Smooth muscle cell of the umbilical artery (primary cell): ENCODE measurements around the gene PCDHGA6. TPM values are rescaled to one million over a fixed set of nuclear protein-coding genes. Genes with fewer than 3 reads are reported as not detected.

Experiments
- total RNA-seq: library from RNA; depleted of rRNA; stranded (reverse); fragments of >200 nt; gene quantifications from 2 replicates; pipeline ENCODE4 v1.2.3, GENCODE V29; 2014

Gene PCDHGA6
- total RNA-seq, 1 donor from 2014 or later: 3.2 TPM

DNA sequence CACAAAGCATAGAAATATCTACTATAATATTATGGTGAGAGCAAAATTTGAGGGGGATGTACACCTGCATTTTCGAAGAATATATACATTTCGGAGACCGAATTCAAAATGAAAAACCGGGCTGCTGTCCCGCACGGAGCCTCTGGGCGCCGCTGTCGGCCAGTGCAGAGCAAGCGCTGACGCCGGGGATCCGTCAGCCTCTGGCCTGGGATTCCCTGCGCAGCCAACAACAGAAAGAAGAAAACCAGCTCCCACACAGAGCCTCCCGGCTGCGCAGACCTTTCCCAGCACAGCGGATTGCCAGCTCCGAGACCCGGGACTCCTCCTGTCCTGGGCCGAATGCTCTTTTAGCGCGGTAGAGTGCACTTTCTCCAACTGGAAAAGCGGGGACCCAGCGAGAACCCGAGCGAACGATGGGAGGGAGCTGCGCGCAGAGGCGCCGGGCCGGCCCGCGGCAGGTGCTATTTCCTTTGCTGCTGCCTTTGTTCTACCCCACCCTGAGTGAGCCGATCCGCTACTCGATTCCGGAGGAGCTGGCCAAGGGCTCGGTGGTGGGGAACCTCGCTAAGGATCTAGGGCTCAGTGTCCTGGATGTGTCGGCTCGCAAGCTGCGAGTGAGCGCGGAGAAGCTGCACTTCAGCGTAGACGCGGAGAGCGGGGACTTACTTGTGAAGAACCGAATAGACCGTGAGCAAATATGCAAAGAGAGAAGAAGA is 34.3 kb downstream of the PCDHGA6 start, which contains the start of gene PCDHGB6:
PCDHGB6 (plus strand) TSS at position 232 of the 716 bp plus-strand sequence; CDS start at position 414, 182 bp downstream.

DNA sequence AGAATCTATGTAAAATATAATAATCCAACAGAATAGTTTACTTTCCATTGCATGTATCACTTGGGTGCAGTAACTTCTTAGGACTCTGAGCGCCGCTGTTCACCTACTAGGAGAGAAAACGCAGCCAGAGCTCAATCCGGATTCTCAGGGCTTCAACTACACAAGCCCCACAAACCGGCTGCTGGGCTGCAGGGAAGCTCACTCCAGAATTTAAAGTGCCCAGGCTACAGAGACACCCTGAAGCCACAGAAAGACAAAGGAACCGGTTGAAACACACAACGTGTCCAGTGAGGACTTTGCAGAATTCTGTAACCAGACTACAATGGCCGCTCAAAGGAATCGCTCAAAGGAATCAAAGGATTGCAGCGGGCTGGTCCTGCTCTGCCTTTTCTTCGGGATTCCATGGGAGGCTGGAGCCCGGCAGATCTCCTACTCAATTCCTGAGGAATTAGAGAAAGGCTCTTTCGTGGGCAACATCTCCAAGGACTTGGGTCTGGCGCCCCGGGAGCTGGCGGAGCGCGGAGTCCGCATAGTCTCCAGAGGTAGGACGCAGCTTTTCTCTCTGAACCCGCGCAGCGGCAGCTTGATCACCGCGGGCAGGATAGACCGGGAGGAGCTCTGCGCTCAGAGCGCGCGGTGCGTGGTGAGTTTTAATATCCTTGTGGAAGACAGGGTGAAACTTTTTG is 39.3 kb downstream of the PCDHGA6 start, which contains the start of gene PCDHGA10:
PCDHGA10 (plus strand) TSS at position 134 of the 686 bp plus-strand sequence; CDS start at position 323, 189 bp downstream.

DNA sequence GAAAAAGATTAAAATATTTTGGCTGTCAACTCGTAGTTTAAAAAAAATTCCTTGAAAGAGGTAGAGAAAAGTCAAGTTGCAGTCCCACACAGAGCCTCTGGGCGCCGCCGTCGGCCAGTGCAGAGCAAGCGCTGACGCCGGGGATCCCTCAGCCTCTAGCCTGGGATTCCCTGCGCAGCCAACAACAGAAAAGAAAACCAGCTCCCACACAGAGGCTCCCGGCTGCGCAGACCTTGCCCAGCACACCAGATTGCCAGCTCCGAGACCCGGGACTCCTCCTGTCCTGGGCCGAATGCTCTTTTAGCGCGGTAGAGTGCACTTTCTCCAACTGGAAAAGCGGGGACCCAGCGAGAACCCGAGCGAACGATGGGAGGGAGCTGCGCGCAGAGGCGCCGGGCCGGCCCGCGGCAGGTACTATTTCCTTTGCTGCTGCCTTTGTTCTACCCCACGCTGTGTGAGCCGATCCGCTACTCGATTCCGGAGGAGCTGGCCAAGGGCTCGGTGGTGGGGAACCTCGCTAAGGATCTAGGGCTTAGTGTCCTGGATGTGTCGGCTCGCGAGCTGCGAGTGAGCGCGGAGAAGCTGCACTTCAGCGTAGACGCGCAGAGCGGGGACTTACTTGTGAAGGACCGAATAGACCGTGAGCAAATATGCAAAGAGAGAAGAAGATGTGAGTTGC is 43.9 kb downstream of the PCDHGA6 start, which contains the start of gene PCDHGB7:
PCDHGB7 (plus strand) TSS at position 184 of the 679 bp plus-strand sequence; CDS start at position 367, 183 bp downstream.

DNA sequence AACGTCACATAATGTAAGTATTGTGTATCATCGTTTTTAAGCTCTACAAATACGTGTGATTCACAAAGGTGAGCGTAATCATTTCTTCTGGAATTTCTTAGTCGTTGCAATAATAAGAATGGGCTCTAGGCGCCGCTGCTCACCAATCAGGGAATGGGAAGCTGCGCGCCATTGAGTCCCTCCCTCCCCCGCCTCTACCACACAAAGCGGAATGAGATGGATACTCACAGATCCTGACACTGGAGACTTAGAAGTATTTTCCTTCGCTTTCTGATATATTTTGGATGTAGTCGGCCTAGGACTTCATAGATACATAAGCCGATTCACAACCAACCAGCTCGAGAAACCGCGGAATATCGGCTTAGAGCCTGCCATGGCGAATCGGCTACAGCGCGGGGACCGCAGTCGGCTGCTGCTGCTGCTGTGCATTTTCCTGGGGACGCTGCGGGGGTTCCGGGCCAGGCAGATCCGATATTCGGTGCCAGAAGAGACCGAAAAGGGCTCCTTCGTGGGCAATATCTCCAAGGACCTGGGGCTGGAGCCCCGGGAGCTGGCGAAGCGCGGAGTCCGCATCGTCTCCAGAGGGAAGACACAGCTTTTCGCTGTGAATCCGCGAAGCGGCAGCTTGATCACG is 47.3 kb downstream of the PCDHGA6 start, which contains the start of gene PCDHGA11:
PCDHGA11 (plus strand) TSS at position 197 of the 634 bp plus-strand sequence; CDS start at position 374, 177 bp downstream.

Other genes with a start within 250 kb of the PCDHGA6 start
- gene PCDHB5, start 238.7 kb upstream of the PCDHGA6 start, total RNA-seq: 0.60 and 1.8 TPM in 2 replicates
- gene PCDHB6, start 223.8 kb upstream of the PCDHGA6 start, total RNA-seq: 0.14 and 0.30 TPM in 2 replicates
- gene PCDHB7, start 201.2 kb upstream of the PCDHGA6 start, total RNA-seq: 0.18 and 0.89 TPM in 2 replicates
- gene PCDHB8, start 196.1 kb upstream of the PCDHGA6 start, total RNA-seq: 0.05 and 0.89 TPM in 2 replicates
- gene PCDHB16, start 191.5 kb upstream of the PCDHGA6 start, total RNA-seq: 0.09 and 0.30 TPM in 2 replicates
- 0.18 and 0.30 TPM in 2 replicates for gene PCDHB9, start 186.7 kb upstream of the PCDHGA6 start, total RNA-seq
- gene PCDHB10, start 181.5 kb upstream of the PCDHGA6 start, total RNA-seq: 0.42 and 0.59 TPM in 2 replicates
- gene PCDHB11, start 174.3 kb upstream of the PCDHGA6 start, total RNA-seq: 0.05 and 0.30 TPM in 2 replicates
- 0.05 and 0.30 TPM in 2 replicates for gene PCDHB12, start 165.2 kb upstream of the PCDHGA6 start, total RNA-seq
- 0.28 and 0.89 TPM in 2 replicates for gene PCDHB13, start 160.0 kb upstream of the PCDHGA6 start, total RNA-seq
- 0.42 and 1.5 TPM in 2 replicates for gene PCDHB14, start 150.5 kb upstream of the PCDHGA6 start, total RNA-seq
- 0.28 and 0.59 TPM in 2 replicates for gene PCDHB15, start 128.5 kb upstream of the PCDHGA6 start, total RNA-seq
- gene SLC25A2, start 69.8 kb upstream of the PCDHGA6 start, total RNA-seq: 0.28 and 0.30 TPM in 2 replicates
- 79.9 and 81.4 TPM in 2 replicates for gene TAF7, start 53.1 kb upstream of the PCDHGA6 start, total RNA-seq
- gene PCDHGA1, start 43.4 kb upstream of the PCDHGA6 start, total RNA-seq: 0.69 and 0.89 TPM in 2 replicates
- 3.5 and 3.9 TPM in 2 replicates for gene PCDHGA2, start 35.1 kb upstream of the PCDHGA6 start, total RNA-seq
- 1.6 and 2.1 TPM in 2 replicates for gene PCDHGA3, start 30.1 kb upstream of the PCDHGA6 start, total RNA-seq
- 3.3 TPM in 2 replicates for gene PCDHGB1, start 23.8 kb upstream of the PCDHGA6 start, total RNA-seq
- 5.8 and 6.5 TPM in 2 replicates for gene PCDHGA4, start 18.9 kb upstream of the PCDHGA6 start, total RNA-seq
- gene PCDHGB2, start 13.9 kb upstream of the PCDHGA6 start, total RNA-seq: 2.1 and 2.4 TPM in 2 replicates
- gene PCDHGA5, start 9.7 kb upstream of the PCDHGA6 start, total RNA-seq: 0.89 and 0.92 TPM in 2 replicates
- gene PCDHGB3, start 3.6 kb upstream of the PCDHGA6 start, total RNA-seq: 6.5 and 6.8 TPM in 2 replicates
- gene PCDHGA7, start 8.9 kb downstream of the PCDHGA6 start, total RNA-seq: 4.2 and 6.8 TPM in 2 replicates
- gene PCDHGB4, start 13.8 kb downstream of the PCDHGA6 start, total RNA-seq: 25.5 and 27.3 TPM in 2 replicates
- 2.8 and 3.0 TPM in 2 replicates for gene PCDHGA8, start 18.7 kb downstream of the PCDHGA6 start, total RNA-seq
- 30.9 and 34.3 TPM in 2 replicates for gene PCDHGB5, start 24.1 kb downstream of the PCDHGA6 start, total RNA-seq
- 3.6 and 4.5 TPM in 2 replicates for gene PCDHGA9, start 28.9 kb downstream of the PCDHGA6 start, total RNA-seq
- gene PCDHGB6, start 34.1 kb downstream of the PCDHGA6 start, total RNA-seq: 2.4 and 2.8 TPM in 2 replicates
- gene PCDHGA10, start 39.1 kb downstream of the PCDHGA6 start, total RNA-seq: 6.8 and 8.6 TPM in 2 replicates
- 8.3 and 10.1 TPM in 2 replicates for gene PCDHGB7, start 43.8 kb downstream of the PCDHGA6 start, total RNA-seq
- 12.5 and 19.4 TPM in 2 replicates for gene PCDHGA11, start 47.2 kb downstream of the PCDHGA6 start, total RNA-seq
- gene PCDHGA12, start 56.6 kb downstream of the PCDHGA6 start, total RNA-seq: 16.3 and 33.7 TPM in 2 replicates
- 38.6 and 69.3 TPM in 2 replicates for gene PCDHGC3, start 102.1 kb downstream of the PCDHGA6 start, total RNA-seq
- gene PCDHGC4, start 111.1 kb downstream of the PCDHGA6 start, total RNA-seq: 2.4 and 3.5 TPM in 2 replicates
- gene PCDHGC5, start 115.2 kb downstream of the PCDHGA6 start, total RNA-seq: 2.4 and 10.2 TPM in 2 replicates
- gene DIAPH1, start 245.1 kb downstream of the PCDHGA6 start, total RNA-seq: 14.0 and 53.9 TPM in 2 replicates